Head of caudate nucleus (tissue), 42 donors: ENCODE results near the gene AGPAT4.
"Not testable (repeated sequence)": the region's sequence is repeated elsewhere in the genome, so short reads cannot be mapped to it uniquely, and the experiment has no call there.

Source experiments
- DNase-seq, 42 donors: peaks; one replicate each; pipeline versions ENCODE4 v3.0.0 to v3.0.0-alpha.2; 2020 to 2021; ENCODE audit warnings: mixed read lengths in 7 of 42
- intact Hi-C: fragments of 100-400 bp; cut with DNase I; formaldehyde crosslinking; loops from one replicate; pipeline ENCODE4 v1.15.0; 2022

Gene AGPAT4, protein sequence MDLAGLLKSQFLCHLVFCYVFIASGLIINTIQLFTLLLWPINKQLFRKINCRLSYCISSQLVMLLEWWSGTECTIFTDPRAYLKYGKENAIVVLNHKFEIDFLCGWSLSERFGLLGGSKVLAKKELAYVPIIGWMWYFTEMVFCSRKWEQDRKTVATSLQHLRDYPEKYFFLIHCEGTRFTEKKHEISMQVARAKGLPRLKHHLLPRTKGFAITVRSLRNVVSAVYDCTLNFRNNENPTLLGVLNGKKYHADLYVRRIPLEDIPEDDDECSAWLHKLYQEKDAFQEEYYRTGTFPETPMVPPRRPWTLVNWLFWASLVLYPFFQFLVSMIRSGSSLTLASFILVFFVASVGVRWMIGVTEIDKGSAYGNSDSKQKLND

DNA sequence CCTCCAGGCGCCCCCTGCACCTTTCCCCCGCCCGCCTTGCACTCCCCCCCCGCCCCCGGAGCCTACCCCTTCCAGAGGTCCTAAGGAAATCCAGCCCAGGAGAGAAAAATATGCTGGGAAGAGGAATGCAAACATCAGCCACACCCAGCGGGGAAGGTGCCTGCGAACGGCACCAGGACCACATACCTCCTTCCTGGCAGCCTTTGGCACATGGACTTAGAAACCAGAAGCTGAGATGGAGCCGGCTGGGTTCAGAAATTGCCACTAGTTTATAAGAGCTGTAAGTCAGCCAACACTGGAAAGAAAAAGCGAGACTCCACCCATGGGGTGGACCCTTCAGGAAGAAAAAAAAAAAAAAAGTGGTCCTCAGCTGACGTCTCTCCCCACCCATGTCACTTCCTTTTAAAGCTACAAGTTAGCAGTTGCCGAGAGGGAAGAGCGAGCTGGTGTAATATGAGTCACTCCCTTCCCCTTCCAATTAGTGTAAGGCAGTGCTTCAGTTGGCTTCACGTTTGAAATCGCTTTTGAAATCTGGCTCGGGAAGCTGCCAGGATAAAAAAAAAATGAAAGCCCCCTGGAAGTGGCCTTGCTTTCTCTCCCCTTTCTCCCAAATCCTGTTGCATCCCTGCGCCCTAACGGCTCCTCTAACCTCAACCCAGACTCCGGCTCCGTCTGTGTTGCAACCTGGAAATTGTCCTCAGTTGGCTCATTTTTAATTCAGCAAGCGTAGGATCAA, at the start of gene AGPAT4:
Gene AGPAT4, minus strand, starts transcription at position 310 of the 736 bp plus-strand sequence. CDS start 41,848 bp downstream, outside the sequence.
- intact Hi-C loops = no loop called here
- peak in 41 of 42 donors; percentile 17 to 90 (median 67) for DNase-seq

DNA sequence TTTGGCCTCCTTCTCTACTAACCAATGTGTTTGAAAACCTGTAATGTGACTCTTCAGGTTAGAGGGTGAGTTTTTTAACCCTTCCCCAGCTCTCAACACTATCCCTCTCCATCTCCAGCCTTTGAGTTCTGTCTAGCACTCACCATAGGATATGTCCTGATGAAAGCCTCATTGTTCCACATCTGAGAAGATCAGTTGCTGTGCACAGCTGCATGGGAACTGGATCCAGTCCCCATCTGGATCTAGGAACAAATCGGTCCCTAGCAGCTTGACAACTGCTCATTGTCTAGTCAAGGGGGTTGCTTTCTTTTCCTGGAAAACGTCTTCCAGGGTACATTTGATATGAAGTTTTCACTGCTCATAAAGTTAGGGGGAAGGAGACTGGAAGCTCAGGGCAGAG, 45.4 kb upstream of the AGPAT4 start:
- intact Hi-C loops = no loop called here

DNA sequence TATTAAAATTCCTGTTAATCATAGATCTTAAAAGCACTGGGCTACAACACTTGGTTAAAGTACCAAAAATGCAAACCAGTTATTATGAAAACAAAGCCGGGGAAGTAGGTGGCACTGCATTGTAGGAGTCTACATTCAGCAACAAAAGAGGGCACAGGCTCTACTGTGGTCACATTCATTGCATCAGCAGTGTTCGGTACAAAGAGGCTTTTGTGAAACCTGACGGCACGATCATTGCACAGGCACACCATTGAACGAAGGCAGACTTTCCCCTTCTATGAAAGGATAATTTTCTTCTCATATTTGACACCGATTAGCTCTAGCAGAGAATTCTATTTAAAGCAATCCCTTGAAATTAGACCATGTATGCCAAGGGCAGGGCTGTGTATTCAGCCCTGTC, 44.6 kb upstream of the AGPAT4 start:
- intact Hi-C loops = no loop called here
- DNase-seq = peak; percentile 21 to 90 (median 74)

More for the DNA sequence above, 45.4 kb upstream of the AGPAT4 start:
- DNase-seq = peak; percentile 21 to 91 (median 77)

DNA sequence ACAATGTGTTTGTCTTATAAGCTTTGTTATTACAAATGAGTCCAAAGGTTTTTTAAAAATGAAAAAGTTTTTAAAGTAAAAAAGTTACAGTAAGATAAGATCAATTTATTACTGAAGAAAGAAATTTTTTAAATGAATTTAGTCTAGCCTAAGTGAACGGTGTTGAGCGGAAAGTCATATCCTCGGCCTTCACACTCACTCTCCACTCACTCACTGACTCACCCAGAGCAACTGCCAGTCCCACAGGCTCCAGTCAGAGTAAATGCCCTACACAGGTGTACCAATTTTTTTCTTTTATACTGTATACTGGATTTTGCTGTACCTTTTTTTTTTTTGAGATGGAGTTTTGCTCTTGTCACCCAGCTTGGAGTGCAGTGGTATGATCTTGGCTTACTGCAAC, 42.7 kb upstream of the AGPAT4 start:
- intact Hi-C loops = no loop called here
- DNase-seq = no peak

DNA sequence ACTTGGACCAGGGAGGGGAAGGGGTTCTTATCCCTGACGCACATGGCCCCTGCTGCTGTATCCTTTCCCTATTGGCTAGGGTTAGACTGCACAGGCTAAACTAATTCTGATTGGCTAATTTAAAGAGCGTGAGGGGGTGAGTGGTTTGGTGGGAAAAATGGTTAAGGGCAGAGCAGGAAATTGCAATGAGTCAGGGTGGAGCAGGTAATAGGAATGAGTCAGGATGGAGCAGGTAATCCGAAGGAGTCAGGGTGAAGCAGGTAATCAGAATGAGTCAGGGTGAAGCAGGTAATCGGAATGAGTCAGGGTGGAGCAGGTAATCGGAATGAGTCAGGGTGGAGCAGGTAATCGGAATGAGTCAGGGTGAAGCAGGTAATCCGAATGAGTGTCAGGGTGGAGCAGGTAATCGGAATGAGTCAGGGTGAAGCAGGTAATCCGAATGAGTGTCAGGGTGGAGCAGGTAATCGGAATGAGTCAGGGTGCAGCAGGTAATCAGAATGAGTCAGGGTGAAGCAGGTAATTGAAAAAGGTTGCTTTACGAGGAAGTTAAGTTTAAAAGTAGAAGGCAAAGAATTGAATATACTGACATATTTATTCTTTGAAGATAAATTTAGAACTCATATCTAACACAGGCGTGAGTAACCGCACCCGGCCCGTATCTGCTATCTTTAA, 41.5 kb upstream of the AGPAT4 start:
- DNase-seq, intact Hi-C loops: not testable (repeated sequence)

DNA sequence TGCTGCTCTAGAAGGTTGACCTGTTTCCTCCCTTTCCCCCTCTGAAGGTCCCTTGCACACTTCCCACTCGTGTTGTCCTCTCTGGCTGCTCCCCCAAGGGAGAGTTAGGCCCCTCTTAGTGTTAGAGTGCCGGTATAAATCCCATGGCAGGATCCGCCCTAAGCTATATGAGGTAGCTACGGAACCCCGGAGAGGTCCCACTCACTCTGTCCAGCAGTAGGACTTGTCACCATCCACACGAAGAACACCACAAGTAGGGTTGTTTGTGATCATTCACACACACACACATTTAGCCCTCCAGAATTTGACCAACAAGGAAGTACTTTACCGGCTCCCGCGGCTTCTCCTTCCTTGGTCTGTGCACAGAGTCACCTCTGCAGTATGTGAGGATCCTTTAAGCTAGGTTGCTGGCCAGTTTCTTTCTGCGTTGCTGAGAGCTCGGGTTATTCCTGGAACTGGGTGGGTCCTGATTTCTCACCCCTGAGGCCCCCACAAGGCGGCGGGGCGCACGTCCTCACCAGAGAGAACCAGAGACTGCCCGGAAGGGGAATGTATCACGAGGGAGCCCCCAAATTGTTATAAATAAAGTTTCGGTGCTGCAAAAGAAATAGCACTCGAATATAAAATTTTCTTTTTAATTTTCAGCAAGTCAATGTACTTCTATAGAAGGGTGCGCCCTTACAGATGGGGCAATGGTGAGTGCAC, 40.8 kb upstream of the AGPAT4 start:
- DNase-seq, intact Hi-C loops: not testable (repeated sequence)

DNA sequence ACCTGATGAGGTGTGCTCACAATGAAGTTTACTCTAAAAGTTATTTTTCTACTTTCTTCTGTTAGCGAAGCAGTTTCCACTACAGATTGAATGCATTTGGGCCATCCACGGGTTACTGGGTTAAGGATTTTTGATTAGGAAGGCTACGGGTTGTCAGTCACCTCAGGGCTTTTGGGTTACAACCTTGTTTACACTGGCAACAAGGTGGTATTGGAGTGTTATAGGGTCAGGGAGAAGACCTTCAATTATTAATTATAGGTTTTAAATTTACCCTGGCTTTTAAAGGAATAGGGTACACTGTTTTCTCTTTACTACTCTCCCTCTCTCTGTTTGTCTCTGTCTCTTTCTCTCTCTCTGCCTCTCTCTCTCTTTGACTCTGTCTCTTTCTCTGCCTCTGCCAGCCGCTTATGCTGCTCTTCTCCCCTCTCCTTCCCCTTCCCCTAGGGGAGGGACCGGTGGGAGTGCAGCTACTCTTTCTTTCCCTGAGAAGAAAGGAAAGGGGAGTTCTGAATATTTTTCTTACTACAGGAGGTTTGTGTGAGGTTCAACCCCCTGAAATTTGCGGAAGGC, 40.2 kb upstream of the AGPAT4 start:
- intact Hi-C loops = no loop called here
- no peak for DNase-seq

DNA sequence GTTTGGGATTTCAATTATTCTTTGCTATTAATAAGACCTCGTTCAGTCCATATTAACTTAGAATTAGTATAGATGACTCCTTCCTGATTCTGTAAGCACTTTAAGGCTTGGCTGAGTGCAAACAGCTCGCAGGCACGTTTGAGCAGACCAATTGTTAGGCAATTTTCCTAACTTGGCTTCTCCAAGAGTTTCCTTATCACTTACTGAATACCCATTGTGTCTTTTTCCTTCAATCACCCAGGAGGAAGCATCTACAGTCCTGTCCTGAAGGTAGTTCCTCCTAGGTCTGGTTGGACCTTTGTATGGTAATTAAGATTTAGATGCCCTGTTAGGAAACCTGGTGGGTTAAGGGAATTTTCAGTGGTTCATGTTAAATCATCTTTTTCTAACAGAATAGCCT, 39.6 kb upstream of the AGPAT4 start:
- intact Hi-C loops = not testable (repeated sequence)

DNA sequence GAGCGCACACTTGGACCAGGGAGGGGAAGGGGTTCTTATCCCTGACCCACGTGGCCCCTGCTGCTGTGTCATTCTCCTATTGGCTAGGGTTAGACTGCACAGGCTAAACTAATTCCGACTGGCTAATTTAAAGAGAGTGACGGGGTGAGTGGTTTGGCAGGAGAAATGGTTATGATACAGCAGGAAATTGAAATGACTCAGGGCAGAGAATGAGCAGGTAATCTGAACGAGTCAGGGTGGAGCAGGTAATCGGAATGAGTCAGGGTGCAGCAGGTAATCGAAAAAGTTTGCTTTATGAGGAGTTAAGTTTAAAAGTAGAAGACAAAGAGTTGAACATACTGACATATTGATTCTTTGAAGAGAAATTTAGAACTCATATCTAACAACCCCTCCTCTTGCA, 35.9 kb upstream of the AGPAT4 start:
- intact Hi-C loops = not testable (repeated sequence)

More for the DNA sequence above, 39.6 kb upstream of the AGPAT4 start:
- DNase-seq = not testable (repeated sequence)

DNA sequence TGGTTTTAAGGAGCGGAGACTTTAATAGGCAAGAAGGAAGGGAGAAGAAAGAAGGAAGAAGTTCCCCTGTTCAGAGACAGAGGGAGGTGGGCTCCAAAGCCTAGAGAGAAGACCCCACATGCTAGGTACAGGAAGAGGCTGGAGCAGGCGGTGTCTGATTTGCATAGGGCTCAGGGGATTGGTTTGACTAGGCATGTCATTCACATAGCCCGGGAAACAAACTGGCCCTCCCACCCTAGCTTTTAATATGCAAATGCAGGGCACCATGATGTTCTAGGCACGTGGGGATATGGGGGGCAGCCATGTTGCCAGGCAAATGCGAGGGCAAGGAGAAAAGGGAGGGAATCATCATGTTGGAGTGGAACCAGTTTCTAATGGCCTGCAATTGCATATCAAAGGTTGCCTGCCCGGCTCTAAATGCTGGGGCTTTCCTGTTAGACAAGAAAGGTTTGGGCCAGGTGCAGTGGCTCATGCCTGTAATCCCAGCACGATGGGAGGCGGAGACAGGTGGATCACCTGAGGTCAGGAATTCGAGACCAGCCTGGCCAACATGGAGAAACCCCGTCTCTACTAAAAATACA, 34.3 kb upstream of the AGPAT4 start:
- DNase-seq = no peak
- intact Hi-C loops = no loop called here

More for the DNA sequence above, 35.9 kb upstream of the AGPAT4 start:
- DNase-seq = not testable (repeated sequence)

DNA sequence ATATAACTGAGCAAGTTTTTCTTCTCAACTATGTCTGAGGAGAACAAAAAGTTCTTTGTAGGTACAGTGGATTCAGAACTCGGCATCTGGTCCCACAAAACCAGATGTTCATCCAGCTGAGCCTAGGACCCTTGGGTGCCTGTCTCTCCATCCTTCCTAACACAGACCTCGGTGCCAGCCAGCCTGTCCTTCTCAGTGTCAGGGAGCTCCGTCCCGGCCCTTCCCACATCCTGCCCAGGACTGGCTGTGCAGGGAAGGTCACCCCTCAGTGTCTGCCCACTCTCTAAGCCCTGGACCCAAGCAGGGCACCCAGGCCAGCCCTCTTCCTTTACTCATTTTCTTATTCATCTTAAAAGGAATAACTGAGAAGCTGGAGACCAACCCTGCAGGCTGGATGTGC, 32.0 kb upstream of the AGPAT4 start:
- peak in 24 of 42 donors; percentile 7 to 66 (median 40) for DNase-seq
- intact Hi-C loops = no loop called here

DNA sequence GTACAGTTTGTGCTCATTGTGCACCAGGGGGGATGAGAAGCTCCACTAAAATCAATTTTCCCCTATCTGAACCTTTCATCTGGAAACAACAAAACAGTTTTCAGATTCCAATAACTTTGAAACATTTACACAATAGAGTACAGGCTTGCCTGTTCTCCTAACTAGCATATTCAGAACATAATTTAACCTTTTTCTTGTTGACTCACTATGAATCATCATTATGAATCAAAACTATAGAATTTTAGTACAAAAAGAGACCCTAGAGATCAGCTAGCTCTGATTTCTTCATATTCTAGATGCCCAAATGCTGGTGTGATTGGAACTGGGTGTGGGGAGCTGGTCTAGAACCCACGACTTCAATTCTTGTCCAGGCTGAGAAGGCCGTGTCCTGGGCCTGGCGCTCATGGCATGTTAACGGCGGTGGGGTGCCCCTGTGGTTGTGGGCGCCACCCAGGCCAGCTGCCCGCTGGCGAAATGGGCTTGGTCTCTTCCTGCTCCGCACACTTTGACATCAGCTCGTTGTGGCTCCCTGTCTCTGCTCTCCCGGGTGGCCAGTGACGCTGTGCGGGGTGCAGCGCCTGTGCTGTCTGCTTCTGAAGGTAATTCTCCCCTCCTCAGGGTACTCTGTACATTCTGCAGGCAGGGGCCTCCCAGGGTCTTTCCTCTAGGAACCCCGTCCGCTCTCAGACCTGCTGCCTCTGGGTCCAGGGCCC, 29.9 kb upstream of the AGPAT4 start:
- no peak for DNase-seq
- intact Hi-C loops = no loop called here

DNA sequence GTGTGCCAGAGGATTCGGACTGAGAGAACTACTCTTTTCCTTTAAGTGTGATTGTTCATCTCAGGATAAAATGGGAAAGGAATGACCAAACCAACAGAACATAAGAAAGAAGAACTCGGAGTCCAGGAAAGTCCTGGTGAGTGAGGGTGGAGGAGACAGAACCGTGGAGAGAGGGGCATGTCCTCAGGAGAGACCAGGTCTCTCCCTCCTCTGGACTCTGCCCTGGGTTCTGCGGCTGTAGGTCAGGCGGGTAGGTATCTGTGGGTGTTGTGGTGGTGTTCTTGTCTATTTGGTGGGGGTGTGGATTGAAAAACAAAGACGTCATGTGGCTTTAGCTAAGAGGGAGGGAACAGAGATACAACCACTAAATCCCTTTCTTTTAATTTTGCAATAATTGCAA, 29.1 kb upstream of the AGPAT4 start:
- intact Hi-C loops = no loop called here

DNA sequence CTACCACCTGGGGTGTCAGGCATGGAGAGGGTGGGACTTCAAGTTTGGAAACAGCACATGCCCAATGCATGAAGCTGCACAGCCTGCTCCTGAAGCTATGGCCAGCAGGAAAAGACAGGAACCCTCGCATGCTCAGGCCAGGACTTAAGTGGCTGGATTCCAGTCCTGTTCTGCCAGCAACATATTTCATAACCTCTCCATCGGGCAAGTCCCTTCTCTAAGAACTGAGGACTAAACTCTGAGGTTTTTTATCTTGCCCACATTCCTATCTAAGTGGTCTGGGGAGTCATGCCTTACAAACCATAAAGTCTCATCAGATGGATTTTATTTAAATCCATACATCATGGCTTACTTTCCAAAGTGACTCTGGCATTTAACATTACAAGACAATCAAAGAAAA, 27.5 kb upstream of the AGPAT4 start:
- intact Hi-C loops = no loop called here
- DNase-seq = peak in 1 of 42 donors; percentile 35

More for the DNA sequence above, 29.1 kb upstream of the AGPAT4 start:
- no peak for DNase-seq

DNA sequence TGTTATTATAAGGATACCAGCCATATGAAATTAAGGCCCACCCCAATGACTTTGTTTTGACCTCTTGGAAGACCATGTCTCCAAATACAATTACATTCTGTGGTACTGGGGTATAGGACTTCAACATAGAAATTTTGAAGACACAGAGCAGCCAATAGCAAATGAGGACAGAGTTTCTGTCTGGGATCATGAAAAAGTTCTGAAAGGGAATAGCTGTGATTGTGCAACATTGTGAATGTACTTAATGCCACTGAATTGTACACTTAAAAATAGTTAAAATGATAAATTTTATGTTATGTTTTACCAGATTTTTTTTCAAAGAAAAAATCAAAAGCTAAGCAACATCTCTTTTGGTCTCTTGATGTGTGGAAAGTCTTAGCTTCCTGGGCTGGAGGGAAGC, 27.0 kb upstream of the AGPAT4 start:
- no peak for DNase-seq
- intact Hi-C loops = no loop called here

DNA sequence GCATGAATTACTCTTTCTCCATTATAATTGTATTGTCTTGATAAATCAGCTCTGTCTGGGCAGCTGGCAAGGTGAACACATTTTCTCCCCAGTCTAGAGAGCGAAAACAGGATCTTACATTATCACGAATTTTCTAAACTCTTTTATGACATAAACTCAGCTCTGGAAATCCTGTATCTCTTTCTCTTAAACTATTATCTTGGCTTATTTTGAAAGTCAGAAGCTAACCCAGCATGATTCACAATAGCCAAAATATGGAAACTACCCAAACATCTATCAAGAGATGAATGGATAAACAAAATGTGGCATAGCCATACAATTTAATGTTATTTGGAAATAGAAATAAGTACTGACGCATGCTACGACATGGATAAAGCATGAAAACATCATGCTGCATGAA, 25.9 kb upstream of the AGPAT4 start:
- DNase-seq = no peak
- intact Hi-C loops = no loop called here

DNA sequence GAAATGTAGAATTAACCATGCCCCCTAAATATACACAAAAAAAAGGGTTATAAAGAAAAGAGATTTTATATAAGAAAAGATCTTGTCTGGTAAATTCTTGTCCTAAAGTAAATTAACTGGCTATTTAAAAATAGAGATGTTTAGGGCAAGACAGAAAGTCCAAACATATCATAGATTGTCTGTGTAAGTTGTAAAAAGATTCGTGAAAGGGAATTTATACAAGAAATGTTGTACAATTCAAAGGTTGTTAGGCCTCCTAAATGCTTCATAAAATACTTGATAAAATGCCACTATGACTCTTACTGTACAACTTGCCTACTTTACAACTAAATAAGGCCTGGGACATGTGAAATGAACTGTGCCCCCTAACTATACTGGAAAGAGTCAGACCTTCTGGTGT, 21.9 kb upstream of the AGPAT4 start:
- no peak for DNase-seq
- intact Hi-C loops = no loop called here
